Aorta (tissue), 5 donors: ENCODE data around the gene IZUMO4. TPM values are rescaled to one million over a fixed set of nuclear protein-coding genes. Genes with fewer than 3 reads are reported as not detected.

Source experiments
- ATAC-seq: fragments of 200-7000 bp; cut with Tn5 transposase; one replicate; pipeline ENCODE4 v1.9.1; 2022; ENCODE audit warnings: moderate library complexity; ENCODE audit not compliant: low FRiP score
- DNase-seq, 2 donors: peaks; one replicate each; pipeline ENCODE4 v3.0.0-alpha.2; 2020
- H3K27ac ChIP-seq, 2 donors: one replicate each; pipeline ENCODE4 v1.5.1; 2013; ENCODE audit warnings: low read length in 2 of 2, mild to moderate bottlenecking in 2 of 2, moderate library complexity in 2 of 2, control low read depth in 1 of 2, inconsistent platforms in 1 of 2, low read depth in 1 of 2
- H3K27me3 ChIP-seq, 2 donors: one replicate each; pipeline ENCODE4 v1.6.1; 2013; ENCODE audit warnings: control low read depth in 1 of 2, low read length in 1 of 2, mild to moderate bottlenecking in 1 of 2, moderate library complexity in 1 of 2; ENCODE audit not compliant: insufficient read depth in 2 of 2, control insufficient read depth in 1 of 2
- H3K36me3 ChIP-seq, 2 donors: one replicate each; pipeline ENCODE4 v1.6.1; 2013; ENCODE audit warnings: control low read depth in 1 of 2, low read length in 1 of 2, mild to moderate bottlenecking in 1 of 2; ENCODE audit not compliant: insufficient read depth in 2 of 2, control insufficient read depth in 1 of 2
- H3K4me1 ChIP-seq, 2 donors: one replicate each; pipeline ENCODE4 v1.6.1; 2013; ENCODE audit warnings: low read length in 2 of 2, control low read depth in 1 of 2, mild to moderate bottlenecking in 1 of 2, moderate library complexity in 1 of 2; ENCODE audit not compliant: insufficient read depth in 2 of 2, control insufficient read depth in 1 of 2
- H3K4me3 ChIP-seq, 2 donors: one replicate each; pipeline ENCODE4 v1.5.1; 2013; ENCODE audit warnings: low read length in 2 of 2, control low read depth in 1 of 2, mild to moderate bottlenecking in 1 of 2
- H3K9me3 ChIP-seq: one replicate; pipeline ENCODE4 v1.6.1; 2013; ENCODE audit warnings: mild to moderate bottlenecking, low read length; ENCODE audit not compliant: control insufficient read depth
- WGBS, 2 donors: extraction: QIAGEN DNeasy Blood & Tissue Kit; methylation state at CpG; one replicate each; pipeline ENCODE4 v1.1.7; 2013; 5-methylcytosine and 5-hydroxymethylcytosine counted together
- intact Hi-C, 2 donors: fragments of 100-400 bp; cut with DNase I; formaldehyde crosslinking; loops; one replicate each; pipeline versions ENCODE4 v1.14.2 to v1.15.0; 2022
- polyA plus RNA-seq, 2 donors: library from polyadenylated mRNA; stranded (reverse); fragments of 200-250 nt; gene quantifications; one replicate each; pipeline ENCODE4 v1.2.3, GENCODE V29; 2013
- total RNA-seq, 2 donors: library from RNA; stranded (reverse); fragmentation: NEBNext Ultra II Directional; extraction: Animal tissue kit (Norgen Biotek cat#: 25700); gene quantifications; one replicate each; pipeline ENCODE4 v1.2.1, GENCODE V29; 2021
- donor health status: healthy with polysubstance abuse.
- donor health status: Bipolar disorder and iron deficiency.
- donor health status: DM: no; HTN: no; CAD: no.
- donor health status: DM: no; HTN: no; CAD: no.
- donor health status: DM: yes; HTN: yes; CAD: no.

IZUMO4 gene
- total and polyA plus RNA-seq, 4 donors = 1.6 to 25.2 (median 4.6) TPM

- DNase-seq (peak; percentile 94 to 98), ATAC-seq (peak; percentile 87)
- no peaks in the 10 kb centered on the region for H3K36me3 ChIP-seq
- peak within 1 kb of the TSS; percentile 85 for H3K4me3 ChIP-seq
- H3K27me3 ChIP-seq = peaks cover 0 to 2% of the 10 kb centered on the region in 2 donors
- intact Hi-C loops = no loop called here
- H3K27ac ChIP-seq = peak within 1 kb of the TSS in 1 of 2 donors; percentile 72
- peaks cover 0 to 4% of the 10 kb centered on the region in 2 donors for H3K4me1 ChIP-seq
- 2 to 4% methylated on average over 38 to 93 of the region's 93 CpGs for WGBS, 2 donors
- no peaks in the 10 kb centered on the region for H3K9me3 ChIP-seq
Observed at GRCh38 chr19:2050991-2051772, 45.5 kb upstream of the IZUMO4 start, which contains the start of gene MKNK2. Gene MKNK2 (minus strand): TSS chr19:2051244. CDS start chr19:2050851, 393 bp downstream.

- Histone ChIP-seq H3K9me3 (no peaks in the 10 kb centered on the region), H3K27me3 (peaks cover 0 to 2% of the 10 kb centered on the region in 2 donors), H3K27ac (no peak overlapping the region), H3K4me1 (peaks cover 0 to 4% of the 10 kb centered on the region in 2 donors), H3K4me3 (no peak overlapping the region), H3K36me3 (no peaks in the 10 kb centered on the region)
- WGBS, 2 donors = 56% methylated on average over 18 of the region's 18 CpGs
- intact Hi-C loops = no loop called here
- DNase-seq = no peak
- ATAC-seq = no peak
Observed at GRCh38 chr19:2051773-2052704, 44.7 kb upstream of the IZUMO4 start.

- H3K27ac ChIP-seq = no peak overlapping the region
- H3K4me3 ChIP-seq = no peak overlapping the region
- peak in 1 of 2 donors; percentile 77 for DNase-seq
- no peak for ATAC-seq
- H3K27me3 ChIP-seq = peaks cover 0 to 2% of the 10 kb centered on the region in 2 donors
- no peaks in the 10 kb centered on the region for H3K4me1 ChIP-seq
- H3K9me3 ChIP-seq = no peaks in the 10 kb centered on the region
- H3K36me3 ChIP-seq = no peaks in the 10 kb centered on the region
- intact Hi-C loops = no loop called here
- WGBS, 2 donors = 76 to 81% methylated on average over 24 of the region's 24 CpGs
Observed at GRCh38 chr19:2053601-2054389, 42.9 kb upstream of the IZUMO4 start.

GRCh38 chr19:2054763-2055162 lies 42.0 kb upstream of the IZUMO4 start:
- DNase-seq = no peak
- H3K36me3 ChIP-seq = no peaks in the 10 kb centered on the region
- ATAC-seq = no peak
- H3K27ac ChIP-seq = no peak overlapping the region
- no peak overlapping the region for H3K4me3 ChIP-seq
- no peaks in the 10 kb centered on the region for H3K9me3 ChIP-seq
- intact Hi-C loops = no loop called here
- H3K27me3 ChIP-seq = peaks cover 0 to 2% of the 10 kb centered on the region in 2 donors
- H3K4me1 ChIP-seq = no peaks in the 10 kb centered on the region
- WGBS, 2 donors = 84 to 87% methylated on average over 8 of the region's 8 CpGs

GRCh38 chr19:2055931-2056836 lies 40.5 kb upstream of the IZUMO4 start:
- no peaks in the 10 kb centered on the region for H3K27me3 ChIP-seq
- WGBS, 2 donors = 30 to 40% methylated on average over 15 to 22 of the region's 22 CpGs

GRCh38 chr19:2056837-2057192 lies 39.9 kb upstream of the IZUMO4 start:
- Histone ChIP-seq H3K36me3 (no peaks in the 10 kb centered on the region), H3K4me1 (no peaks in the 10 kb centered on the region), H3K4me3 (no peak overlapping the region), H3K9me3 (no peaks in the 10 kb centered on the region), H3K27ac (no peak overlapping the region), H3K27me3 (no peaks in the 10 kb centered on the region)
- DNase-seq (no peak), ATAC-seq (no peak)
- WGBS, 2 donors = 65 to 70% methylated on average over 5 of the region's 5 CpGs
- intact Hi-C loops = no loop called here

More at GRCh38 chr19:2055931-2056836, 40.5 kb upstream of the IZUMO4 start:
- ATAC-seq = peak; percentile 40
- intact Hi-C loops = no loop called here
- H3K9me3 ChIP-seq = no peaks in the 10 kb centered on the region
- H3K4me1 ChIP-seq = no peaks in the 10 kb centered on the region
- H3K27ac ChIP-seq = peak overlapping the region in 1 of 2 donors; percentile 5
- no peaks in the 10 kb centered on the region for H3K36me3 ChIP-seq
- H3K4me3 ChIP-seq = no peak overlapping the region
- peak in 1 of 2 donors; percentile 73 for DNase-seq

- Histone ChIP-seq H3K36me3 (no peaks in the 10 kb centered on the region), H3K27ac (no peak overlapping the region), H3K27me3 (no peaks in the 10 kb centered on the region), H3K9me3 (no peaks in the 10 kb centered on the region), H3K4me3 (no peak overlapping the region), H3K4me1 (no peaks in the 10 kb centered on the region)
- DNase-seq (no peak), ATAC-seq (no peak)
- 91 to 93% methylated on average over 22 to 23 of the region's 23 CpGs for WGBS, 2 donors
- intact Hi-C loops = no loop called here
Observed at GRCh38 chr19:2057484-2058469, 38.9 kb upstream of the IZUMO4 start.
